A549 (cell line): ENCODE measurements around the gene TMEM250. TPM values are rescaled to one million over a fixed set of nuclear protein-coding genes. Genes with fewer than 3 reads are reported as not detected.

Source experiments
- ATAC-seq, 2 experiments: fragments of 200-7000 bp in 1 of 2; fragments of >200 bp in 1 of 2; cut with Nextera tagmentation in 1 of 2; cut with Tn5 transposase in 1 of 2; 3 replicates each; pipeline versions ENCODE4 v1.8.0 to v1.9.1; 2018 to 2020; ENCODE audit warnings: mild to moderate bottlenecking in 1 of 2, moderate library complexity in 1 of 2
- CTCF ChIA-PET: fragments of 300-600 bp; sonication (Branson Sonifier 250); formaldehyde crosslinking; extraction: SDS; loops from one replicate; lab custom pipeline; 2021; ENCODE audit warnings: antibody characterized with exemption, inconsistent platforms; lab: Yijun Ruan, JAX
- POLR2A ChIA-PET: fragments of 350-600 bp; formaldehyde crosslinking; extraction: SDS; loops from one replicate; lab custom pipeline; 2021; ENCODE audit warnings: antibody characterized with exemption, inconsistent platforms; lab: Yijun Ruan, JAX
- DNase-seq, 2 experiments: peaks; one replicate each; pipeline versions ENCODE4 v3.0.0 to v3.0.0-alpha.2; 2011 to 2016; ENCODE audit warnings: low read depth in 1 of 2, low spot score in 1 of 2
- FAIRE-seq: peaks from 2 replicates; lab custom pipeline; 2011; peaks lifted over from hg19 to GRCh38; lab: Jason Lieb, UNC
- H3K27ac ChIP-seq, 2 experiments: fragments of >200 bp; sonication (Bioruptor Twin); formaldehyde crosslinking; 3 replicates each; pipeline ENCODE4 v1.5.1; 2016 to 2017
- H3K4me1 ChIP-seq: fragments of >200 bp; sonication (Bioruptor Twin); formaldehyde crosslinking; 3 replicates; pipeline ENCODE4 v1.6.1; 2016
- H3K4me2 ChIP-seq: fragments of >200 bp; sonication (Bioruptor Twin); formaldehyde crosslinking; 3 replicates; pipeline ENCODE4 v1.6.1; 2016
- H3K4me3 ChIP-seq: fragments of >200 bp; sonication (Bioruptor Twin); formaldehyde crosslinking; 3 replicates; pipeline ENCODE4 v1.5.1; 2016
- H3K9me3 ChIP-seq: fragments of >200 bp; sonication (Bioruptor Twin); formaldehyde crosslinking; 3 replicates; pipeline ENCODE4 v1.6.1; 2016
- ATOH8 ChIP-seq: fragments of 250-450 bp; sonication (Bioruptor Pico); IDR thresholded peaks from 2 replicates; pipeline ENCODE4 v1.5.0; 2020; ENCODE audit warnings: low read depth, mild to moderate bottlenecking, moderate library complexity
- CEBPB ChIP-seq, 2 experiments: fragments of >200 bp in 1 of 2; sonication (Bioruptor Twin) in 1 of 2; formaldehyde crosslinking in 1 of 2; IDR thresholded peaks; 2 replicates each; pipeline ENCODE4 v1.6.1; 2012 to 2016
- FOSL2 ChIP-seq, 2 experiments: fragments of 450-650 bp in 1 of 2; fragments of >200 bp in 1 of 2; sonication (Bioruptor Twin) in 1 of 2; formaldehyde crosslinking; IDR thresholded peaks; 2 replicates each; pipeline versions ENCODE4 v1.5.0 to v1.6.1; 2016 to 2020; ENCODE audit warnings: mild to moderate bottlenecking in 1 of 2, moderate library complexity in 1 of 2
- HDAC2 ChIP-seq: fragments of 200-600 bp; sonication (generic); IDR thresholded peaks from 2 replicates; pipeline ENCODE4 v1.6.1; 2016
- HOXA7 ChIP-seq: fragments of 250-450 bp; sonication (Bioruptor Pico); IDR thresholded peaks from 2 replicates; pipeline ENCODE4 v1.5.0; 2020; ENCODE audit warnings: mild to moderate bottlenecking, moderate library complexity
- HOXB13 ChIP-seq: fragments of 250-450 bp; sonication (Bioruptor Pico); IDR thresholded peaks from 2 replicates; pipeline ENCODE4 v1.5.0; 2020; ENCODE audit warnings: low read depth, mild to moderate bottlenecking, moderate library complexity
- KDM1A ChIP-seq: fragments of 200-600 bp; sonication (generic); IDR thresholded peaks from 2 replicates; pipeline ENCODE4 v1.6.1; 2016; ENCODE audit warnings: low read depth, mild to moderate bottlenecking
- MAZ ChIP-seq: fragments of 150-350 bp; IDR thresholded peaks from 2 replicates; pipeline ENCODE4 v1.6.1; 2014; ENCODE audit warnings: antibody characterized with exemption, low read depth, low read length, borderline replicate concordance
- POLR2A ChIP-seq: IDR thresholded peaks from 2 replicates; pipeline ENCODE4 v1.6.1; 2012; ENCODE audit warnings: mild to moderate bottlenecking, low read length
- SREBF2 ChIP-seq: fragments of 450-650 bp; IDR thresholded peaks from 2 replicates; pipeline ENCODE4 v1.6.1; 2014; ENCODE audit warnings: mild to moderate bottlenecking, moderate library complexity
- TP53 ChIP-seq: fragments of 250-450 bp; sonication (Bioruptor Pico); IDR thresholded peaks from 2 replicates; pipeline ENCODE4 v1.5.0; 2021; ENCODE audit warnings: mild to moderate bottlenecking, moderate library complexity
- USF2 ChIP-seq: fragments of 450-650 bp; IDR thresholded peaks from 2 replicates; pipeline ENCODE4 v1.6.1; 2014; ENCODE audit warnings: antibody characterized with exemption
- WGBS: methylation state at CpG from one replicate; pipeline ENCODE4 v1.1.6; 2017; ENCODE audit errors: missing lambda C conversion rate; 5-methylcytosine and 5-hydroxymethylcytosine counted together
- polyA plus RNA-seq, 4 experiments: library from polyadenylated mRNA; depleted of rRNA in 3 of 4; stranded (reverse); fragments of >200 nt; fragmentation: RNase III in 1 of 4; extraction: RNeasy Plus Mini Kit Qiagen cat#74134 plus additional on column Dnase treatment in 1 of 4; gene quantifications; 2 replicates in 3 of 4; 3 replicates in 1 of 4; pipeline ENCODE4 v1.2.3, GENCODE V29; 2011 to 2017
- TF ChIP-seq, protein P1 (sequence below): fragments of 200-600 bp; sonication (generic); IDR thresholded peaks from 2 replicates; pipeline ENCODE4 v1.6.1; 2016; ENCODE audit warnings: antibody characterized with exemption, mild to moderate bottlenecking, moderate library complexity
- TF ChIP-seq, protein P2 (sequence below): IDR thresholded peaks from 2 replicates; pipeline ENCODE4 v1.6.1; 2012
- TF ChIP-seq, protein P3 (sequence below): fragments of 250-450 bp; sonication (Bioruptor Pico); IDR thresholded peaks from 2 replicates; pipeline ENCODE4 v1.5.0; 2021; ENCODE audit warnings: mild to moderate bottlenecking, moderate library complexity, borderline replicate concordance

The TMEM250 gene
- polyA plus RNA-seq, 2 of the 4 experiments (the other 2 are of a cell fraction) = 13.0 to 35.2 TPM

GRCh38 chr9:136090768-136091581, 27.7 kb downstream of the TMEM250 start (continued):
- TF ChIP-seq, protein P1, sequence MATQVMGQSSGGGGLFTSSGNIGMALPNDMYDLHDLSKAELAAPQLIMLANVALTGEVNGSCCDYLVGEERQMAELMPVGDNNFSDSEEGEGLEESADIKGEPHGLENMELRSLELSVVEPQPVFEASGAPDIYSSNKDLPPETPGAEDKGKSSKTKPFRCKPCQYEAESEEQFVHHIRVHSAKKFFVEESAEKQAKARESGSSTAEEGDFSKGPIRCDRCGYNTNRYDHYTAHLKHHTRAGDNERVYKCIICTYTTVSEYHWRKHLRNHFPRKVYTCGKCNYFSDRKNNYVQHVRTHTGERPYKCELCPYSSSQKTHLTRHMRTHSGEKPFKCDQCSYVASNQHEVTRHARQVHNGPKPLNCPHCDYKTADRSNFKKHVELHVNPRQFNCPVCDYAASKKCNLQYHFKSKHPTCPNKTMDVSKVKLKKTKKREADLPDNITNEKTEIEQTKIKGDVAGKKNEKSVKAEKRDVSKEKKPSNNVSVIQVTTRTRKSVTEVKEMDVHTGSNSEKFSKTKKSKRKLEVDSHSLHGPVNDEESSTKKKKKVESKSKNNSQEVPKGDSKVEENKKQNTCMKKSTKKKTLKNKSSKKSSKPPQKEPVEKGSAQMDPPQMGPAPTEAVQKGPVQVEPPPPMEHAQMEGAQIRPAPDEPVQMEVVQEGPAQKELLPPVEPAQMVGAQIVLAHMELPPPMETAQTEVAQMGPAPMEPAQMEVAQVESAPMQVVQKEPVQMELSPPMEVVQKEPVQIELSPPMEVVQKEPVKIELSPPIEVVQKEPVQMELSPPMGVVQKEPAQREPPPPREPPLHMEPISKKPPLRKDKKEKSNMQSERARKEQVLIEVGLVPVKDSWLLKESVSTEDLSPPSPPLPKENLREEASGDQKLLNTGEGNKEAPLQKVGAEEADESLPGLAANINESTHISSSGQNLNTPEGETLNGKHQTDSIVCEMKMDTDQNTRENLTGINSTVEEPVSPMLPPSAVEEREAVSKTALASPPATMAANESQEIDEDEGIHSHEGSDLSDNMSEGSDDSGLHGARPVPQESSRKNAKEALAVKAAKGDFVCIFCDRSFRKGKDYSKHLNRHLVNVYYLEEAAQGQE = no peak
- TF ChIP-seq CEBPB (IDR thresholded peaks at IDR 0.05) = no peak
- TF ChIP-seq KDM1A = no peak
- no peak for TF ChIP-seq HOXB13 (CRISPR knock-in tag)
- no peak for TF ChIP-seq POLR2A

- Histone ChIP-seq H3K4me2 (peak overlapping the region; percentile 97), H3K4me3 (no peak overlapping the region), H3K9me3 (no peaks in the 10 kb centered on the region), H3K27ac (peak overlapping the region in 1 of 2 experiments; percentile 92; a peak in 3 of 6 replicates), H3K4me1 (peaks cover 48% of the 10 kb centered on the region)
- ATAC-seq = no peak
- no peak for TF ChIP-seq SREBF2
- no peak for TF ChIP-seq FOSL2 (IDR thresholded peaks at IDR 0.05)
- no peak for TF ChIP-seq FOSL2 (CRISPR knock-in tag; IDR thresholded peaks at IDR 0.05)
- no peak for TF ChIP-seq HDAC2
- TF ChIP-seq ATOH8 = no peak
- TF ChIP-seq, protein P2, sequence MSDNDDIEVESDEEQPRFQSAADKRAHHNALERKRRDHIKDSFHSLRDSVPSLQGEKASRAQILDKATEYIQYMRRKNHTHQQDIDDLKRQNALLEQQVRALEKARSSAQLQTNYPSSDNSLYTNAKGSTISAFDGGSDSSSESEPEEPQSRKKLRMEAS = no peak
- TF ChIP-seq TP53 (CRISPR knock-in tag) = no peak
- TF ChIP-seq, protein P3, sequence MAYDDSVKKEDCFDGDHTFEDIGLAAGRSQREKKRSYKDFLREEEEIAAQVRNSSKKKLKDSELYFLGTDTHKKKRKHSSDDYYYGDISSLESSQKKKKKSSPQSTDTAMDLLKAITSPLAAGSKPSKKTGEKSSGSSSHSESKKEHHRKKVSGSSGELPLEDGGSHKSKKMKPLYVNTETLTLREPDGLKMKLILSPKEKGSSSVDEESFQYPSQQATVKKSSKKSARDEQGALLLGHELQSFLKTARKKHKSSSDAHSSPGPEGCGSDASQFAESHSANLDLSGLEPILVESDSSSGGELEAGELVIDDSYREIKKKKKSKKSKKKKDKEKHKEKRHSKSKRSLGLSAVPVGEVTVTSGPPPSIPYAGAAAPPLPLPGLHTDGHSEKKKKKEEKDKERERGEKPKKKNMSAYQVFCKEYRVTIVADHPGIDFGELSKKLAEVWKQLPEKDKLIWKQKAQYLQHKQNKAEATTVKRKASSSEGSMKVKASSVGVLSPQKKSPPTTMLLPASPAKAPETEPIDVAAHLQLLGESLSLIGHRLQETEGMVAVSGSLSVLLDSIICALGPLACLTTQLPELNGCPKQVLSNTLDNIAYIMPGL (CRISPR knock-in tag) = no peak
- no peak for TF ChIP-seq HOXA7 (CRISPR knock-in tag)
- no peak for TF ChIP-seq CEBPB (IDR thresholded peaks at IDR 0.05)
- TF ChIP-seq MAZ = no peak
- TF ChIP-seq USF2 = no peak
- TF ChIP-seq, all 56 proteins: peak for 0
- ChIA-PET CTCF (interaction anchor here (0.6 to 4.2 kb wide), 24 partner anchors 10 to 838 kb away, joined by 3 to 94 read pairs (median 4); partner anchors contain the start of gene TMEM250), POLR2A (interaction anchor here (0.7 to 2.0 kb wide), 3 partner anchors 28 to 38 kb away, joined by 3 to 9 read pairs (median 5); no protein-coding TSS in a partner anchor)
- DNase-seq = no peak
- WGBS = 83% methylated on average over 9 of the region's 9 CpGs
- FAIRE-seq = no peak
These were observed 28.5 kb downstream of the TMEM250 start for GRCh38 chr9:136090056-136090735.
